HUES6 (cell line): ENCODE measurements around the gene CSGALNACT2.

Experiments
- H3K27ac ChIP-seq: 2 replicates; pipeline ENCODE4 v1.7.0; 2013; ENCODE audit warnings: low read depth, mild to moderate bottlenecking, low read length, inconsistent platforms
- H3K27me3 ChIP-seq: 2 replicates; pipeline ENCODE4 v1.6.1; 2013; ENCODE audit warnings: low read length; ENCODE audit not compliant: control insufficient read depth, insufficient read depth
- H3K36me3 ChIP-seq: 2 replicates; pipeline ENCODE4 v1.6.1; 2013; ENCODE audit warnings: low read length; ENCODE audit not compliant: control insufficient read depth, insufficient read depth
- H3K4me1 ChIP-seq: 2 replicates; pipeline ENCODE4 v1.6.1; 2013; ENCODE audit warnings: low read length; ENCODE audit not compliant: control insufficient read depth, insufficient read depth
- H3K4me3 ChIP-seq: 2 replicates; pipeline ENCODE4 v1.5.1; 2013; ENCODE audit warnings: low read depth, low read length
- H3K9ac ChIP-seq: one replicate; pipeline ENCODE4 v1.6.1; 2013; ENCODE audit warnings: mild to moderate bottlenecking, low read length
- H3K9me3 ChIP-seq: 2 replicates; pipeline ENCODE4 v1.6.1; 2013; ENCODE audit warnings: low read depth, low read length; ENCODE audit not compliant: control insufficient read depth, insufficient read depth

The CSGALNACT2 gene

DNA sequence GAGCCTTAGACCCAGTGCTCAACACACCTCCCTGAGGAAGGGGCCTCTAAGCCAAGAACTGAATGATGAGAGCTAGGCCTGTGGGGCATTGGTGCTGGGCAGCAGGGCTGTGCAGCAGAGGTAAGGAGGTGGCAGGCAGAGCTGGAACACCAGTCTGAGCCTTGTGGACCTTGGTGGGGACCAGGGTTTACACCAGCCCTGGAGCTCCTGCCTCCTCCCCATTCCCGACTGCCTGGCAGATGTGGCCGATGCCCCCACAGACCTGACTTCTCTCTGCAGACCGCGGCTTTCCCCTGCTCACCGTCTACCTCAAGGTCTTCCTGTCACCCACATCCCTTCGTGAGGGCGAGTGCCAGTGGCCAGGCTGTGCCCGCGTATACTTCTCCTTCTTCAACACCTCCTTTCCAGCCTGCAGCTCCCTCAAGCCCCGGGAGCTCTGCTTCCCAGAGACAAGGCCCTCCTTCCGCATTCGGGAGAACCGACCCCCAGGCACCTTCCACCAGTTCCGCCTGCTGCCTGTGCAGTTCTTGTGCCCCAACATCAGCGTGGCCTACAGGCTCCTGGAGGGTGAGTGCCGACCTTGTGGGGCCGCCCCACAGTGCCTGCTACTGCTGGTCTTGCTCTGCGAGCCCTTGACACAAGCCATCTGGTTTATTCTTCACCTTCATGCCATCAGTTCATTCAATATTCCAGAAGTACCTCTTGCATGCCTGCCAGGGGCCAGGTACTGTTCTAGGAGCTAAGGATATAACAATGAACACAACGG is 36.0 kb upstream of the CSGALNACT2 start:
- H3K36me3 ChIP-seq = no peaks in the 10 kb centered on the region
- H3K4me1 ChIP-seq = peaks cover 11% of the 10 kb centered on the region
- H3K9me3 ChIP-seq = no peaks in the 10 kb centered on the region
- no peak overlapping the region for H3K9ac ChIP-seq
- H3K27me3 ChIP-seq = peaks cover 18% of the 10 kb centered on the region
- H3K27ac ChIP-seq = no peak overlapping the region
- H3K4me3 ChIP-seq = no peak overlapping the region

DNA sequence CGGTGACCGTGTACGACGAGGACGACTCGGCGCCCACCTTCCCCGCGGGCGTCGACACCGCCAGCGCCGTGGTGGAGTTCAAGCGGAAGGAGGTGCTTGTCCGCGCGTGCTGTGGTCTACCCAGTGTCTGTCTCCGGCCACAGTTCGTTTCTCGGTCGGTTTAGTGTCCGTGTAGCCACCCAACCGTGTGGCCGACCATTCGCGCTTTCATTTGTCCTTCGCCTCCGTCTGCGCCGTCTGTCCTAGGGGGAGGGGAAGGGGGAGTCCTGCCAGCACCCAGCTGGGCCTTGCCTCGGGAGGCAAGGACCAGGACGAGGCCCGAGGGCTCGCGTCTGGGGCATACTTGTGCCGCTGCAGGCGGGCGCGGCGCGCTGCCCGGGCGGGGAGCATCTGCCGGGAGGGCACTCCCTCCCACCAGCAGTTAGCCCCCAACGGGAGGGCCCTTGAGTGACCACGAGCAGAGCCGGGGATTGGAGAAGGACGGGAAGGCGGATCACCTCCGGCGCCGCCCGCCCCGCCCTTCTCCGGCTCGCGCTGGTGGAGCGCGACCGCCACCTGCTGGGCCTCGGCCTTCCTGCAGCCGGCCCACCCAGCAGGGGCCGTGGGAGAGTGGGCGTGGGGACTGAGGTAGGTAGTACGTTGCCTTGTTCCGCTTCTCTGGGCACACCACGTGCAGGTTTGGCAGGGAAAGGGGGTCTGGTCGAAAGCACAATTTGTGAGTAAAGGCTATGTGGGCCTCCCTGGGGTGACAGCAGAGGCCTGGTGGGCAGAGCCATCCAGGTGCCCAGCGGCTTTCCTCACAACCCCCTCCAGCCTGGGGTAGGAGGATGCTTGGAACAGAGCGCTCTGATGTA is 32.9 kb upstream of the CSGALNACT2 start:
- Histone ChIP-seq H3K9me3 (no peaks in the 10 kb centered on the region), H3K27ac (no peak overlapping the region), H3K4me1 (peaks cover 11% of the 10 kb centered on the region), H3K36me3 (no peaks in the 10 kb centered on the region), H3K9ac (peak overlapping the region; percentile 65), H3K27me3 (peaks cover 18% of the 10 kb centered on the region), H3K4me3 (peak overlapping the region; percentile 62)

DNA sequence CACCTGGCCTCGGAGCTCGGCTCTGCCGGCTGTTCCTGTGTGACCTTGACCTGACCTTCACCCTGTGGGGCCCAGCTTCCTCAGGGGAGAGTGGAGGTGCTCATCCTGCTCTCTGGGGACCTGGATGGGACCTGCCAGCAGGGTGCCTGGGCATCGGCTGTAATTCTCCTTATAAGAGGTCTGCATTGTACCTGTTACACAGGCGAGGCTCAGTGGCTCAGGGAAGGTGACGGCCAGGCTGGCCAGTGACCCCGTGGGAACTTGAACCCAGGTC is 32.4 kb upstream of the CSGALNACT2 start:
- no peaks in the 10 kb centered on the region for H3K36me3 ChIP-seq
- H3K9me3 ChIP-seq = no peaks in the 10 kb centered on the region
- no peak overlapping the region; the same call in 1 of the 2 replicates for H3K4me3 ChIP-seq
- no peak overlapping the region for H3K9ac ChIP-seq
- H3K27me3 ChIP-seq = peaks cover 18% of the 10 kb centered on the region
- no peak overlapping the region for H3K27ac ChIP-seq
- H3K4me1 ChIP-seq = peaks cover 11% of the 10 kb centered on the region

DNA sequence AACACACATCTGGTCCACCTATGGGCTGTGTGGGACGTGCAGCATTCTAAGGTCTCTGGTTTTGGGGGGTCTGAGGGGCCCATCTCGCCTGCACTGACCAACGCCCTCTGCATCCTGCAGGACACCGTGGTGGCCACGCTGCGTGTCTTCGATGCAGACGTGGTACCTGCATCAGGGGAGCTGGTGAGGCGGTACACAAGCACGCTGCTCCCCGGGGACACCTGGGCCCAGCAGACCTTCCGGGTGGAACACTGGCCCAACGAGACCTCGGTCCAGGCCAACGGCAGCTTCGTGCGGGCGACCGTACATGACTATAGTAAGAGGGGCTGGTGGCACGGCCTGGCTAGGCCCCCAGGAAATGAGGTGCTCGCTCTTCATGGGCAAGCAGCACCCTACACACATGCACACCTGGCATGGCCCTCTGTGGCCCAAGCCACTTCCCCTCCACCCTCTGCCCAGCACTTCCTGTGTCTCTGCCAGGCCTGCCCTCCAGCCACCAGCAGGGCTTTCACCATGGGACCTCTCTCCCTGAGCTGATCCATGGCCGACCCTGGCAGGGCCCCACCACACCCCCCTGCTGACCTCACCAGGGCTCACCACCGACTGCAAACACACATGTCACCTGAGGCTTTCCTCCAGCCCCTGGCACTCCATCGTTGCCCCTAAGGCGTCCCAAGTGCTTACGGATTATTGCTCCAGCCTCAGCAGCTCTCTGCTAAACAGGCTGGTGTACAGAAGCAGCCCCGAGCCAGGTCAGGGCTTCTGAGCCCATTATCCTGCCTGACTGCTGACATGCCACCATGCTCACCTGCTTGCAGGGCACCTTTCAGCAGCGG is 31.8 kb upstream of the CSGALNACT2 start:
- Histone ChIP-seq H3K4me3 (no peak overlapping the region), H3K9me3 (no peaks in the 10 kb centered on the region), H3K27ac (no peak overlapping the region), H3K36me3 (no peaks in the 10 kb centered on the region), H3K9ac (no peak overlapping the region), H3K27me3 (peaks cover 18% of the 10 kb centered on the region), H3K4me1 (peaks cover 11% of the 10 kb centered on the region)

DNA sequence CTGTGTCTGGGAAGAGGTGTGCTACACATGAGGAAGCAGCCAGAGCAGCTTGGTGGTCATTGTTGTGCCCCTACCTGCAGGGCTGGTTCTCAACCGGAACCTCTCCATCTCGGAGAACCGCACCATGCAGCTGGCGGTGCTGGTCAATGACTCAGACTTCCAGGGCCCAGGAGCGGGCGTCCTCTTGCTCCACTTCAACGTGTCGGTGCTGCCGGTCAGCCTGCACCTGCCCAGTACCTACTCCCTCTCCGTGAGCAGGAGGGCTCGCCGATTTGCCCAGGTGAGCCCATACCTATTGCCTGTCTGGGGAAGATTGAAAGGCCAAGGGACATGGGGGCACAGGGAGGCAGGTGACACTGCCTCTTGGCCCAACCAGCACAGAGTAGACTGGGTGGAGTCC is 29.3 kb upstream of the CSGALNACT2 start:
- Histone ChIP-seq H3K4me1 (peaks cover 11% of the 10 kb centered on the region), H3K4me3 (no peak overlapping the region), H3K9ac (no peak overlapping the region), H3K9me3 (no peaks in the 10 kb centered on the region), H3K36me3 (peaks cover 2% of the 10 kb centered on the region; the same call in 1 of the 2 replicates), H3K27me3 (peaks cover 12% of the 10 kb centered on the region), H3K27ac (no peak overlapping the region)

DNA sequence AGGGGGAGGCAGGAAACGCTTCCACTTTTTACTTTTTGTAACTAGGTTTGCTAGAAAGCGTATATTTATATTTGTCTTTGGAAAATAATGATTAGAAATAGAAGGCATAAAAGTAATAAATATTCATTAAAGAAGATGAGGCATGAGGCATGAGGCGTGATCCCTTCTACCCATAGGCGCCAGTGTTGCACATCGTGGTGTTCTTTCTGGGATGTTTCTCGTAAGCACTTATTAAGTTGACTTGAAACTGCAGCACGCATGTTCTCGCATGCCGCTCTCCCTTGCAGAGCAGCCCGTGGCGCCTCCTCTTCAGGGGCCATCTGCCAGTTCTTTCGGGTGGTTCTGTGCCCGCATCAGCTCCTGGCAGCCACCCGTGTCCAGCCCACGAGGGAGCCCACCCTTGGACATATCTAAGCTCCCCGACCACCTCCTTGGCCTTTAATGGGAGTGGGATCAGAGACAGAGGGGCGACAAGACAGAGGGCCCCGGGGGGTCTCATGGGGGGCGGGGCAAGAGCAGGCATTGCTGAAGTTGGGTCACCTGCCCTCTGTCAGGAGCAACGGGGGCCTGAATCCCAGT is 28.5 kb upstream of the CSGALNACT2 start:
- Histone ChIP-seq H3K27ac (no peak overlapping the region), H3K4me1 (peaks cover 7% of the 10 kb centered on the region; the same call in 1 of the 2 replicates), H3K4me3 (no peak overlapping the region)

DNA sequence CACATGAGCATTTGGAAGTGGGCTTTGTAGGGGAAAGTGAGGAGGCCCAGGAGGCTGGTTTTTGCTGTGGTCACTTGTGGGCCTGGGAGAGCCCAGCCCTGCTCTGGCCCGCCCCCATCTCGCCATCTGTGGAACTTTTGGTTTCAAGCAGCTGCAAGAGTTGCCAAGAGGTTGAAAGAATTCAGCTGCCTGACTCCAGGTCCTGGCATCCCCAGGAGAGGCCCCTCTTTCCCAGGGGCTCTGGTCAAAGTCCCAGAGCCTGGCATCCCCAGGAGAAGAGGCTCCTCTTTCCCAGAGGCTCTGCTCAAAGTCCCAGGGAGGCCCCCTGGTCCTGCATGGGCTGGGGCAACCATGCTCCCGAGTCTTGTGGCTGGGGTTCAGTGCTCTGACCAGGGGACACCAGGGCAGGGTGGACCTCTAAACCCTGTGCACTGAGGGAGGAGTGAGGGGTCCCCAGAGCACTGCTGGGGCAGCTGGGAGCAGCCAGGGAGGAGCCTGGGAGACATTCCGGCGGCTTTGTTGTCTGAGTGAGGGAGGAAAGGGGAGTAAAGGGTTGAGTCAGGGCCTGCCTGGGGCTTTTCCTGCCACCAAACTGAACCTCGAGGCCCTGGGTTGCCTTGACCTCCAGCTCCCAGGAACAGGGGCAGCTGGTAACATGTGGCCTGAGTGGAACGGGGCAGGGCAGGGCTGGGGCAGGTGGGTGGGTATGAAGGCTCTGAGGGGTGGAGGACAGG is 27.7 kb upstream of the CSGALNACT2 start:
- H3K4me1 ChIP-seq = peaks cover 4% of the 10 kb centered on the region; the same call in 1 of the 2 replicates
- no peaks in the 10 kb centered on the region for H3K9me3 ChIP-seq
- no peaks in the 10 kb centered on the region for H3K27me3 ChIP-seq
- H3K36me3 ChIP-seq = peaks cover 2% of the 10 kb centered on the region; the same call in 1 of the 2 replicates
- H3K9ac ChIP-seq = no peak overlapping the region
- H3K27ac ChIP-seq = no peak overlapping the region
- H3K4me3 ChIP-seq = no peak overlapping the region

More for the DNA sequence above, 28.5 kb upstream of the CSGALNACT2 start:
- no peaks in the 10 kb centered on the region for H3K9me3 ChIP-seq
- H3K9ac ChIP-seq = no peak overlapping the region
- H3K27me3 ChIP-seq = peaks cover 5% of the 10 kb centered on the region
- peaks cover 2% of the 10 kb centered on the region; the same call in 1 of the 2 replicates for H3K36me3 ChIP-seq

DNA sequence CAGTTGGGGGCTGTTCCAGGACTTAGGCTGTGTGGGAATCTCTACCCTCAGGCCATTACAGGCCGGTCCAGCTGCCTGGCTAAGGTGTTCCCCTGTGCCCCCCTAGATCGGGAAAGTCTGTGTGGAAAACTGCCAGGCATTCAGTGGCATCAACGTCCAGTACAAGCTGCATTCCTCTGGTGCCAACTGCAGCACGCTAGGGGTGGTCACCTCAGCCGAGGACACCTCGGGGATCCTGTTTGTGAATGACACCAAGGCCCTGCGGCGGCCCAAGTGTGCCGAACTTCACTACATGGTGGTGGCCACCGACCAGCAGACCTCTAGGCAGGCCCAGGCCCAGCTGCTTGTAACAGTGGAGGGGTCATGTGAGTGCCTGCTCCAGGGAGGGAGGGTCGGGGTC is 27.1 kb upstream of the CSGALNACT2 start:
- H3K36me3 ChIP-seq = peaks cover 2% of the 10 kb centered on the region; the same call in 1 of the 2 replicates
- no peak overlapping the region for H3K4me3 ChIP-seq
- no peaks in the 10 kb centered on the region; the same call in 1 of the 2 replicates for H3K4me1 ChIP-seq
- no peak overlapping the region for H3K9ac ChIP-seq
- H3K9me3 ChIP-seq = no peaks in the 10 kb centered on the region
- H3K27ac ChIP-seq = no peak overlapping the region
- H3K27me3 ChIP-seq = no peaks in the 10 kb centered on the region

DNA sequence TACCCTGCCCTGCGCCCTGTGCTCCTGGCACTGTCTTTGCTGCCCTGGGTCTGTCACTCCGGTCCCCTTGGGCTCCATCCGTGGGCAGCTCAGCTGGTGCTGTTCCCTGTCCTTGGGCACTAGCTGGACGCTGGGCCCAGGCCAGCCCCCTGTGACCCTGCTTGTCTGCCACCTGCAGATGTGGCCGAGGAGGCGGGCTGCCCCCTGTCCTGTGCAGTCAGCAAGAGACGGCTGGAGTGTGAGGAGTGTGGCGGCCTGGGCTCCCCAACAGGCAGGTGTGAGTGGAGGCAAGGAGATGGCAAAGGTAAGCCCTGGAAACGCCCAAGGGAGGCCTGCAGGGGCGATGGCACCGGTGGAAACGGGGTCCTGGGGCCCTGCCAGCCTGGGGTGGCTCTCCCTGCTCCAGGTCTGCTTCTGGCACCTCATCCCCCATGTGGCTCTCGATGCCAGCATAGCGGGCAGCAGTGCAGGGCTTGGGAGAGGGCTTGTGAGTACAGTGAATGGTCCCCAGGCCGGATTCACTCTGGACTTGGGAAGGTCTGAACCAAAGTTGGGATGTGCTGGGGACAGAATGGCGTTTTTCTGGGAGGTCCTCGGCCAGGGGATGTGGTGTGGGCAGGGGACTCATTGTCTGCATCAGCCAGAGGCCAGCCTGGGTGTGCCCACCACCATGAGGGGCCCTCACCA is 26.2 kb upstream of the CSGALNACT2 start:
- Histone ChIP-seq H3K27ac (no peak overlapping the region), H3K36me3 (peaks cover 2% of the 10 kb centered on the region; the same call in 1 of the 2 replicates), H3K4me1 (no peaks in the 10 kb centered on the region; the same call in 1 of the 2 replicates), H3K4me3 (no peak overlapping the region), H3K27me3 (no peaks in the 10 kb centered on the region), H3K9me3 (no peaks in the 10 kb centered on the region), H3K9ac (no peak overlapping the region)
